ENCODE measurements around the gene PAX7. TPM values are rescaled to one million over a fixed set of nuclear protein-coding genes. Genes with fewer than 3 reads are reported as not detected.

The PAX7 gene
- total RNA-seq, 2 donors from 2014 or later = not detected

DNA sequence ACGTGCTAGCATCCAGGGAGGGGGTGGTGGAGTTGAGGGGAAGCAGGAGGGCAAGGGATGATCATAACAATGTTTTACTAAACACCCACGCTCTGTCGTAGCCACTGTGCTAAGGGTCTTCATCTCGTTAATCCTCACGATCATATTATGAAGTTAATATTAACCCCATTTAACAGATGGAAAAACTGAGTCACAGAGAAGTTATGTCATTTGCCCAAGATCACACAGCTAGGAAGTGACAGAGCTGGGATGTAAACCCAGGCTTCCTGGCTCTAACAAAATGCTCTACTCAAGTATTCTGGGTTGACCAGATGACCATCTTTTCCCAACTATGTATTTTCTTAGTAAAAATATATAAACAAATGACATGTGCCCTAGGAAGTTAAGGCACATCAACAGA is 140.2 kb downstream of the PAX7 start:
- H3K27me3 ChIP-seq = peaks cover 7% of the 10 kb centered on the region
- no peak for DNase-seq

GRCh38 chr1:18773753-18774152 is 143.1 kb downstream of the PAX7 start:
- intact Hi-C loops (cut with DNase I) = no loop called here
- H3K36me3 ChIP-seq = no peaks in the 10 kb centered on the region
- no peaks in the 10 kb centered on the region for H3K9me3 ChIP-seq
- H3K9ac ChIP-seq (ENCODE audit: low read depth in 2 of 2, low read length in 2 of 2) = no peak overlapping the region
- H3K27me3 ChIP-seq = peaks cover 7% of the 10 kb centered on the region
- no peak overlapping the region for H3K4me3 ChIP-seq
- DNase-seq = no peak
- TF ChIP-seq CTCF (IDR thresholded peaks at IDR 0.05) = no peak
- H3K27ac ChIP-seq = no peak overlapping the region
- no peaks in the 10 kb centered on the region for H3K4me1 ChIP-seq

More for the DNA sequence above, 140.2 kb downstream of the PAX7 start:
- Histone ChIP-seq H3K27ac (no peak overlapping the region), H3K4me3 (no peak overlapping the region), H3K4me1 (no peaks in the 10 kb centered on the region), H3K36me3 (no peaks in the 10 kb centered on the region), H3K9me3 (no peaks in the 10 kb centered on the region), H3K9ac (ENCODE audit: low read depth in 2 of 2, low read length in 2 of 2) (no peak overlapping the region)
- intact Hi-C loops (cut with DNase I) = no loop called here
- no peak for TF ChIP-seq CTCF (IDR thresholded peaks at IDR 0.05)

GRCh38 chr1:18775341-18775740 is 144.7 kb downstream of the PAX7 start:
- no peak for TF ChIP-seq CTCF (IDR thresholded peaks at IDR 0.05)
- Histone ChIP-seq H3K4me1 (no peaks in the 10 kb centered on the region), H3K9me3 (no peaks in the 10 kb centered on the region), H3K27ac (no peak overlapping the region), H3K36me3 (no peaks in the 10 kb centered on the region), H3K9ac (ENCODE audit: low read depth in 2 of 2, low read length in 2 of 2) (no peak overlapping the region), H3K27me3 (peaks cover 6% of the 10 kb centered on the region), H3K4me3 (no peak overlapping the region)
- DNase-seq = no peak
- intact Hi-C loops (cut with DNase I) = no loop called here

DNA sequence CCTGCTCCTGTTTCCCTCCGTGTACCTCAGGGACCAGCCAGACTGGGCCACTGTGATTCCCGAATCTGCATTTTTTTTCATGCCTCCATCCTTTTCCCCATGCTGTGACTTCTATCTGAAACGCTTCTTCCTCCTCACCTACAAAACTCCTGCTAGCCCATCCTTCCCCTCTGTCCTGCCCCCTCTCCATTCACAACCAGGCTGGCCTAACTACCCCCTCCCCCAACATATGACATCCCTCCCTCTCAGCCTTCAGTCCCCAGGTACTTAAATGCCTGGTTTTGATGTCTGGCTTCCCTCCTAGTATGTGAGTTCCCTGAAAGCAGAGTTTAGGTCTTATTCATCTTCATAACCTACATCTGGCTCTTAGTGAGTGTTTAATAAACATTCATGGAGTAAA is 146.1 kb downstream of the PAX7 start:
- H3K36me3 ChIP-seq = no peaks in the 10 kb centered on the region
- no peak overlapping the region for H3K9ac ChIP-seq (ENCODE audit: low read depth in 2 of 2, low read length in 2 of 2)
- no peak for TF ChIP-seq CTCF (IDR thresholded peaks at IDR 0.05)
- intact Hi-C loops (cut with DNase I) = no loop called here
- H3K27ac ChIP-seq = no peak overlapping the region
- no peaks in the 10 kb centered on the region for H3K9me3 ChIP-seq
- peaks cover 3% of the 10 kb centered on the region for H3K27me3 ChIP-seq
- DNase-seq = no peak
- no peaks in the 10 kb centered on the region for H3K4me1 ChIP-seq
- H3K4me3 ChIP-seq = no peak overlapping the region

GRCh38 chr1:18778437-18778836 is 147.8 kb downstream of the PAX7 start:
- intact Hi-C loops (cut with DNase I) = no loop called here
- Histone ChIP-seq H3K27me3 (no peaks in the 10 kb centered on the region), H3K9ac (ENCODE audit: low read depth in 2 of 2, low read length in 2 of 2) (no peak overlapping the region), H3K36me3 (no peaks in the 10 kb centered on the region), H3K9me3 (no peaks in the 10 kb centered on the region), H3K4me1 (no peaks in the 10 kb centered on the region), H3K4me3 (no peak overlapping the region), H3K27ac (no peak overlapping the region)
- no peak for TF ChIP-seq CTCF (IDR thresholded peaks at IDR 0.05)
- DNase-seq = no peak

DNA sequence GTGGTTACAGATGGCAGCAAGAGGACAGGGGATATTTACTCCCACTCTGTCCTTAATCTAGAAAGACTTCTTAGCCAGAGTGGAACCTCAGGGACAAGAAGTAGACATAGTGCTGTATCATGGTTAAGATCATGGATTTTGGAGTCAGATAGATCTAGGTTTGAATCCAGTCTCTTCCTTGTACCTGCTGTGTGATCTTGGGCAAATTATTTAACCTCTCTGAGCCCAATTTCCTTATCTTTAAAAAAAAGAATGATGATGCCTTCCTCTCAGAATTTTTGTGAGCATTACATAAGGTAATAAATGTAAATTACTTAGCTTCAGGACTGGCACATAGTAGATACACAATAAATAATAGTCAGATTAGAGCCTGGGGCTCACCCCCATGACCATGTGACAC is 150.4 kb downstream of the PAX7 start:
- Histone ChIP-seq H3K27ac (no peak overlapping the region), H3K9me3 (no peaks in the 10 kb centered on the region), H3K4me3 (no peak overlapping the region), H3K27me3 (no peaks in the 10 kb centered on the region), H3K36me3 (no peaks in the 10 kb centered on the region), H3K4me1 (no peaks in the 10 kb centered on the region), H3K9ac (ENCODE audit: low read depth in 2 of 2, low read length in 2 of 2) (no peak overlapping the region)
- intact Hi-C loops (cut with DNase I) = no loop called here
- DNase-seq = no peak
- no peak for TF ChIP-seq CTCF (IDR thresholded peaks at IDR 0.05)

Measured in colonic mucosa (tissue), 4 donors.